B cell (primary cell): ENCODE data around the gene PGGHG.

ENCODE experiments used
- EZH2 ChIP-seq: IDR thresholded peaks from 2 replicates; pipeline ENCODE4 v1.6.1; 2012; ENCODE audit warnings: borderline replicate concordance, low read depth, mild to moderate bottlenecking, moderate library complexity, low read length; ENCODE audit not compliant: insufficient read depth, poor library complexity, severe bottlenecking
- TF ChIP-seq, protein P1 (sequence below): fragments of 200-600 bp; IDR thresholded peaks from one replicate; pipeline ENCODE4 v1.8.0; 2022; ENCODE audit warnings: antibody characterized with exemption, mild to moderate bottlenecking

DNA sequence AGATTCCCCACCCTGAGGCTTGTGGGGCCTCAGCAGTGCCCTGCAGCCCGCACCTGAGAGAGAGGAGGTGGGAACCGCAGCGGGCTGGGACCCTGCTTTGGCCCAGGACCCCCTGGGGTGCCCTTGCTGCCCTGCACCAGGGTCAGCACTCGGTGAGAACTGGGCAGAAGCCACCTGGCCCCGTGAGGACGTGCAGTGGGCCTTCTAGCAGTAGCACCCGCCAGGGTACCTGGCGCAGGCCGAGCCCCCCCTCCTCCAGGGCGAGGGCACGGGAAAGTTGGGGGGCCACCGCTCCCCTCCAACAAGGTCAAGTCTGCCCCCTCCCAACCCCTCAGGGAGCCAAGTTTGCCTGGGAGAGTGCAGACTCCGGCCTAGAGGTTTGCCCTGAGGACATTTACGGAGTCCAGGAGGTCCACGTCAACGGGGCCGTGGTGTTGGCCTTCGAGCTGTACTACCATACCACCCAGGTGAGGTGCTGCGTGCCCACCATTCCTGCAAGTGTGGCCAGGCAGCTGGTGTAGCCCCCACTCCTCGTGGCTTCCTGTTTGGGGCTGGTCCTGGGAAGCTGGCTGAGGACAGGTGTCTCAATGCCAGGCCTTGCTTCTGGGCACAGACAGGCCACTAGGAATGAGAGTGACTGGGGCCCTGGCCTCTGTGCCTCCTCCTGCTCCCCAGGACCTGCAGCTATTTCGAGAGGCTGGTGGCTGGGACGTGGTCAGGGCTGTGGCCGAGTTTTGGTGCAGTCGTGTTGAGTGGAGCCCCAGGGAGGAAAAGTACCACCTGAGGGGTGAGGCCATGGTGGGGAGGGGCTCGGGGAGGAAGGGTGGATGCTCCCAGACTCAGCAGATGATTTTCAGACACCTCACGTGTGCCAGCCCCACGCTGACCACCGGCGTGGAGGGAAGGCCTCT, 3.5 kb downstream of the PGGHG start:
- TF ChIP-seq, protein P1, sequence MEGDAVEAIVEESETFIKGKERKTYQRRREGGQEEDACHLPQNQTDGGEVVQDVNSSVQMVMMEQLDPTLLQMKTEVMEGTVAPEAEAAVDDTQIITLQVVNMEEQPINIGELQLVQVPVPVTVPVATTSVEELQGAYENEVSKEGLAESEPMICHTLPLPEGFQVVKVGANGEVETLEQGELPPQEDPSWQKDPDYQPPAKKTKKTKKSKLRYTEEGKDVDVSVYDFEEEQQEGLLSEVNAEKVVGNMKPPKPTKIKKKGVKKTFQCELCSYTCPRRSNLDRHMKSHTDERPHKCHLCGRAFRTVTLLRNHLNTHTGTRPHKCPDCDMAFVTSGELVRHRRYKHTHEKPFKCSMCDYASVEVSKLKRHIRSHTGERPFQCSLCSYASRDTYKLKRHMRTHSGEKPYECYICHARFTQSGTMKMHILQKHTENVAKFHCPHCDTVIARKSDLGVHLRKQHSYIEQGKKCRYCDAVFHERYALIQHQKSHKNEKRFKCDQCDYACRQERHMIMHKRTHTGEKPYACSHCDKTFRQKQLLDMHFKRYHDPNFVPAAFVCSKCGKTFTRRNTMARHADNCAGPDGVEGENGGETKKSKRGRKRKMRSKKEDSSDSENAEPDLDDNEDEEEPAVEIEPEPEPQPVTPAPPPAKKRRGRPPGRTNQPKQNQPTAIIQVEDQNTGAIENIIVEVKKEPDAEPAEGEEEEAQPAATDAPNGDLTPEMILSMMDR, result no peak
- TF ChIP-seq EZH2, result no peak
